NCI-H2171 (cell line): ENCODE measurements around the gene B4GALT5.
"Not testable (repeated sequence)": the region's sequence is repeated elsewhere in the genome, so short reads cannot be mapped to it uniquely, and the experiment has no call there.

Experiments
- DNase-seq: peaks from one replicate; lab custom pipeline; 2025; lab: John Stamatoyannopoulos, UW

B4GALT5 gene

GRCh38 chr20:49729780-49730179, 16.1 kb upstream of the B4GALT5 start:
- DNase-seq, result no peak

GRCh38 chr20:49727894-49728885, 14.5 kb upstream of the B4GALT5 start:
- DNase-seq, result no peak

GRCh38 chr20:49727478-49727877, 13.8 kb upstream of the B4GALT5 start:
- no peak for DNase-seq

- no peak for DNase-seq
These were observed 12.0 kb upstream of the B4GALT5 start for GRCh38 chr20:49725694-49726093.

- not testable (repeated sequence) for DNase-seq
These were observed 11.5 kb upstream of the B4GALT5 start for GRCh38 chr20:49725224-49725606.

- DNase-seq, result no peak
These were observed 10.9 kb upstream of the B4GALT5 start for GRCh38 chr20:49724408-49725223.

- not testable (repeated sequence) for DNase-seq
These were observed 10.1 kb upstream of the B4GALT5 start for GRCh38 chr20:49723758-49724157.

GRCh38 chr20:49721326-49721725, 7.6 kb upstream of the B4GALT5 start:
- DNase-seq, result not testable (repeated sequence)

GRCh38 chr20:49715466-49715865, 1.8 kb upstream of the B4GALT5 start:
- no peak for DNase-seq

- peak; percentile 49 for DNase-seq
These were observed 504 bp downstream of the B4GALT5 start for GRCh38 chr20:49712996-49713752.

- DNase-seq, result no peak
These were observed 1.1 kb downstream of the B4GALT5 start for GRCh38 chr20:49712646-49712995.

GRCh38 chr20:49712118-49712517, 1.6 kb downstream of the B4GALT5 start:
- no peak for DNase-seq

GRCh38 chr20:49711667-49711987, 2.1 kb downstream of the B4GALT5 start:
- no peak for DNase-seq

GRCh38 chr20:49710971-49711666, 2.6 kb downstream of the B4GALT5 start:
- DNase-seq, result no peak

- no peak for DNase-seq
These were observed 6.6 kb downstream of the B4GALT5 start for GRCh38 chr20:49707118-49707517.

- no peak for DNase-seq
These were observed 7.0 kb downstream of the B4GALT5 start for GRCh38 chr20:49706630-49707091.

- DNase-seq, result not testable (repeated sequence)
These were observed 7.8 kb downstream of the B4GALT5 start for GRCh38 chr20:49705893-49706292.

GRCh38 chr20:49705358-49705757, 8.3 kb downstream of the B4GALT5 start:
- DNase-seq, result no peak

- DNase-seq, result no peak
These were observed 8.7 kb downstream of the B4GALT5 start for GRCh38 chr20:49704932-49705336.

- no peak for DNase-seq
These were observed 11.8 kb downstream of the B4GALT5 start for GRCh38 chr20:49701916-49702315.

GRCh38 chr20:49701241-49701790, 12.4 kb downstream of the B4GALT5 start:
- peak; percentile 83 for DNase-seq
